OCI-M2 (cell line): ENCODE data around the gene RHOBTB1.

Experiments
- DNase-seq: peaks from one replicate; lab custom pipeline; 2025; ENCODE audit not compliant: unreplicated experiment; lab: John Stamatoyannopoulos, UW

The RHOBTB1 gene

GRCh38 chr10:60823324-60823723 is 120.7 kb downstream of the RHOBTB1 start:
- DNase-seq: no peak

DNA sequence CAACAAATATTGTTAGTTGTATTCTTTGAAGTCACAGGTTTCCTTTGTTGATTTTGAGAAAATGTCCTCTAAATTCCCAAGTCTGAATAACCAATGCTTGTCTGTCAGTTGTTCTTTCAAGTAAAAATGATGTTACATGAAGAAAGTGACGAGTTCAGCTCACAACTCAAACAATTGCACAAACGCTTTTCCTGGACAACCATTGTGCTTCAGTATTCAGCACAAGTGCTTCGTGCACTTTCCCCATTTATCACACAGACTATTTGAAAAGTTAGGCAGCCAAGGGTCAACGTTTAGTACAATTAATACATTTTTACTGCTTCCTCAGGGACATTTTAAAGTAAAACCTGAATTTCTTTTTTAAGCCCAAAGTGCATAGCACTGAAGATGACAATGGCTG is 121.2 kb downstream of the RHOBTB1 start:
- no peak for DNase-seq

GRCh38 chr10:60821656-60822055 is 122.3 kb downstream of the RHOBTB1 start:
- no peak for DNase-seq

DNA sequence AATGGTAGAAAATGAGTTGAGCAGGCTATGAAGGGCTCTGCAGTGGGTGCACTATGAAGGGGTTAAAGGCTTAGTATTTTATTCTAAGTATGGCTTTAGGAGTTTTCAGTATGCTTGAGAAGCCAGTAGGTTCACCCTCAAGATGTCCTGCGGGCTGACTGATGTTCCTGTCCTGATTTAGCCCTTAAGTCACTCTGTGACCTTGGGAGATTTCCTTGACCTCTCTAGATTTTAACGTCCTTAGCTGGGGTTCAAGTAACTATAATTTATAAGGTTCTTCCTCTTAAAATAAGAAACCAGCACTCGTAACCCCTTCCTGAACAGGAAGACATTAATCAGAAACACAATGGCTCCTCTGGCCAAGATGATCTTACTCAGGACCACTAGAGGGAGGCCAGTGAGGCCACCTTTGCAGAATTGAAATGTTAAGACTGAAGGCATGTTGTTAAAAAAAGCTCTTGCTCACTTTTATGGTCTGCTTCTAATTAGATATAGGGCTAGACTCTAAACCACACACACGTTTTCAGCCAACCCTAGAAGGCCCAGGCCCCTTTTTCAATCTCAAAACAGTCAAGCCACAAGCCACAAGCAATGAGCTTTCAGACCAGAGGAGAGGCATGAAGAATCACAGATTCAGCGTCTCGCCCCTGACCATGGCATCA is 123.8 kb downstream of the RHOBTB1 start:
- DNase-seq: no peak
